ENCODE data around the gene CD69.

Gene CD69

DNA sequence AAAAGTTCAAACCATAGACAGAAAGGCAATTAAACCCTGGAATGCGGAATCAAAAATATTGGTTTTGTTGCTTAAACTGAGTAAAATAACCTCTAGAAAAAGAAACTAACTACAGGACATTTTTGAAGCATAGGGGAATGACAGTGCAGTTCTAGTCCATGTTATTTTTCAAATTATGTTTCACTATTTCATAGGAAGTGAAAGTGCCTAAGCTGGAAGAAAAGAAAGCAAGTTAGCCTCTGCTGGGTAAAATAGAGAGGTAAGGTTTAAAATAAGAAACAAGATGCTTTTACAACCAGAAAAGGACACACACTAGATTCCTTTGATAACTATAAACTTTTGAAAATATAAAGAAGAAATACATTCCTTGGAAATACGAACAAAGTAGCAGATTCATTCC lies 28.9 kb downstream of the CD69 start:
- DNase-seq (ENCODE audit: low read depth, low spot score), result no peak
- in situ Hi-C loops (cut with HindIII; ENCODE audit: low sequenced_read_pairs), result no loop called here
- no peak overlapping the region for H3K4me3 ChIP-seq (ENCODE audit: low read depth, low read length)
- TF ChIP-seq, protein P1, sequence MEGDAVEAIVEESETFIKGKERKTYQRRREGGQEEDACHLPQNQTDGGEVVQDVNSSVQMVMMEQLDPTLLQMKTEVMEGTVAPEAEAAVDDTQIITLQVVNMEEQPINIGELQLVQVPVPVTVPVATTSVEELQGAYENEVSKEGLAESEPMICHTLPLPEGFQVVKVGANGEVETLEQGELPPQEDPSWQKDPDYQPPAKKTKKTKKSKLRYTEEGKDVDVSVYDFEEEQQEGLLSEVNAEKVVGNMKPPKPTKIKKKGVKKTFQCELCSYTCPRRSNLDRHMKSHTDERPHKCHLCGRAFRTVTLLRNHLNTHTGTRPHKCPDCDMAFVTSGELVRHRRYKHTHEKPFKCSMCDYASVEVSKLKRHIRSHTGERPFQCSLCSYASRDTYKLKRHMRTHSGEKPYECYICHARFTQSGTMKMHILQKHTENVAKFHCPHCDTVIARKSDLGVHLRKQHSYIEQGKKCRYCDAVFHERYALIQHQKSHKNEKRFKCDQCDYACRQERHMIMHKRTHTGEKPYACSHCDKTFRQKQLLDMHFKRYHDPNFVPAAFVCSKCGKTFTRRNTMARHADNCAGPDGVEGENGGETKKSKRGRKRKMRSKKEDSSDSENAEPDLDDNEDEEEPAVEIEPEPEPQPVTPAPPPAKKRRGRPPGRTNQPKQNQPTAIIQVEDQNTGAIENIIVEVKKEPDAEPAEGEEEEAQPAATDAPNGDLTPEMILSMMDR (IDR thresholded peaks at IDR 0.05; ENCODE audit: low read depth, low read length), result no peak

DNA sequence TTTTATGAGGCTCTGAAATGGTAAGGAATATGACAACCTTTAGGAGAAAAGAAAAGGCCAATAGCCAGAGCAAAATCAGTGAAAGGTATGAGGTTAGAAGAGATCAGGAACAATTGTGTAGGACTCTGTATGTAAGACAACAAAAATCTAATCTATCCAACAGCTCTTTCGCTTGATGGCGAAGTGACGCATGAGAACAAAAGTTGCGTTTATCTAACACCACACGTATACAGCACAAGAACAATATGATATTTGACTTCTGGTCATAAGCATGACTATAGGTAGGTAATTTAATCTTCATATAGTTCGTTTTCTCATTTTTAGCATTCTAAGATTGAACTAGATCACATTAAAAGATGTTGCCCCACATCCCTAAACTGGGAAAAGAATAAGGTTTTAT lies 29.3 kb downstream of the CD69 start:
- DNase-seq (ENCODE audit: low read depth, low spot score), result no peak
- in situ Hi-C loops (cut with HindIII; ENCODE audit: low sequenced_read_pairs), result no loop called here
- H3K4me3 ChIP-seq (ENCODE audit: low read depth, low read length), result no peak overlapping the region
- TF ChIP-seq, protein P1 (IDR thresholded peaks at IDR 0.05; ENCODE audit: low read depth, low read length), result no peak

DNA sequence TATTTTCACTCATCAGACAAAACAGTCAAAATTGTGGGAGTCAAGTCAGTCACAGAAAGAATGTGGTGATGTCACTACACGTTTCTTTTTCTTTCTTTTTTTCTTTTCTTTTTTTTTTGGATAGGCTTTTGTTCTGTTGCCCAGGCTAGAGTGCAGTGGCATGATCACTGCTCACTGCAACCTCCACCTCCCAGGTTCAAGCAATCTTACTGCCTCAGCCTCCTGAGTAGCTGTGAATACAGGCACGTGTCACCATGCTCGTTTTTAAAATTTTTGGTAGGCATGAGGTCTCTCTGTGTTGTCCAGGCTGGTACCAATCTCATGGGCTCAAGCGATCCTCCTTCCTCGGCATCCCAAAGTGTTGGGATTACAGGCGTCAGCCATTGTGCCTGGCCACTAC lies 30.1 kb downstream of the CD69 start:
- no peak for DNase-seq (ENCODE audit: low read depth, low spot score)
- TF ChIP-seq, protein P1 (IDR thresholded peaks at IDR 0.05; ENCODE audit: low read depth, low read length), result no peak
- in situ Hi-C loops (cut with HindIII; ENCODE audit: low sequenced_read_pairs), result no loop called here
- no peak overlapping the region for H3K4me3 ChIP-seq (ENCODE audit: low read depth, low read length)

DNA sequence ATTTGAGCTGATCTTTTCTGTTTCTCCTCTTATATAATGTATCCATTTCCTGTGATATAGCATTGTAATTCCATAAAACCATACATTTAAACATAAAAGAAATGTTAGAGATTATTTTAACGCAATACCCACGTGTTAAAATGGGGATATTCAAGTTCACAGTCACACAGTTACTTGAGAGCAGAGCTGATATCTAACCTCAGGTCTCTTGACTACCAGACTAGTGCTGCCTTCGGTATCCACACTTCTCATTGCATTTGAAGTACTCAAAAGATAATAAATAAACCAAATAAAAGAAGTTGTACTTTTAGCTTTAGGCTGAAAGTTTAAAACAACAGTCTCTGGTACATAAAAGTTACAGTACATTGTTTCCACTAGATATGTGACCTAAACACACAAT lies 30.7 kb downstream of the CD69 start:
- in situ Hi-C loops (cut with HindIII; ENCODE audit: low sequenced_read_pairs), result no loop called here

DNA sequence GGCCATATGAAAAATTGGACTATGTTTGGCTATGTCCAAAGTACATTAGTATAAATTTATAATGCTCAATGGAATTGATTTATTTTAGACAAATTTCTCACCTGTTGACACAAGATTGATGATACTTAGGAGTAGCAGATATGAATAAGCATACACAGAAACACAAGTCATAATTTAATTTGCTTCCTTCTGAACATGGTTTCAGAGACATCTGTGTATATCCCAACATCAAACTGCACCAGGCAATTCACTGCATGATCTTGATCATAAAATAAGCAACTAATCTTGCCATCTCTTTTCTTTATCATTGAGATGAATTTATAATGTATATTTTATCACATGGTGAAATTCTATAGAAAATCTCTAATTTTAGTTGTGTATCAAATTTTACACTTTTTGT lies 31.6 kb downstream of the CD69 start:
- no peak for DNase-seq (ENCODE audit: low read depth, low spot score)
- no peak overlapping the region for H3K4me3 ChIP-seq (ENCODE audit: low read depth, low read length)
- TF ChIP-seq, protein P1 (IDR thresholded peaks at IDR 0.05; ENCODE audit: low read depth, low read length), result no peak
- in situ Hi-C loops (cut with HindIII; ENCODE audit: low sequenced_read_pairs), result no loop called here

More for the DNA sequence above, 30.7 kb downstream of the CD69 start:
- H3K4me3 ChIP-seq (ENCODE audit: low read depth, low read length), result no peak overlapping the region
- no peak for DNase-seq (ENCODE audit: low read depth, low spot score)
- TF ChIP-seq, protein P1 (IDR thresholded peaks at IDR 0.05; ENCODE audit: low read depth, low read length), result no peak

DNA sequence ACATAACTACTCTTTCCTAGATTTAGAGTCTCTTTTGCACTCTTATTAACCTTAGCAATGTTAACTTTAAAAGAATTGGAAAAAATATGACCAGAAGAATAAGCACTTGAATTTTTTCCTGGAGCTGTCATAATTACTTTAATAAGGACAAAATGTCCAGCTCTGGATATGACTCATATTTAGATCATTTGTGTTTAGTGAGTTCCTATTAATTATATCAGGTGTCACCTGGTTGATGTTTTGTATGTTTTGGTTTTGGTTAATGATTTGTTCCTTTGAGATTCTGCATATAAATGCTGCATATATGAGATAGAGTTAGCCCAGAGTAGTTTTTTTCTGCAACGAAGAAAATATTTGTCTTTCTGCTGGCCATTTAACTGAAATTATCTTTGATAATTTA lies 32.9 kb downstream of the CD69 start:
- TF ChIP-seq, protein P1 (IDR thresholded peaks at IDR 0.05; ENCODE audit: low read depth, low read length), result no peak
- DNase-seq (ENCODE audit: low read depth, low spot score), result no peak
- H3K4me3 ChIP-seq (ENCODE audit: low read depth, low read length), result no peak overlapping the region
- in situ Hi-C loops (cut with HindIII; ENCODE audit: low sequenced_read_pairs), result no loop called here

Data from astrocyte of the spinal cord (primary cell).